GM19043 (cell line): ENCODE measurements around the gene FUCA1.
"Not testable (repeated sequence)": the region's sequence is repeated elsewhere in the genome, so short reads cannot be mapped to it uniquely, and the experiment has no call there.

Experiments
- ATAC-seq: cut with Tn5 transposase; IDR thresholded peaks from one replicate; pipeline ENCODE4 v1.9.1; 2021; ENCODE audit warnings: low read depth; ENCODE audit not compliant: unreplicated experiment

The FUCA1 gene

DNA sequence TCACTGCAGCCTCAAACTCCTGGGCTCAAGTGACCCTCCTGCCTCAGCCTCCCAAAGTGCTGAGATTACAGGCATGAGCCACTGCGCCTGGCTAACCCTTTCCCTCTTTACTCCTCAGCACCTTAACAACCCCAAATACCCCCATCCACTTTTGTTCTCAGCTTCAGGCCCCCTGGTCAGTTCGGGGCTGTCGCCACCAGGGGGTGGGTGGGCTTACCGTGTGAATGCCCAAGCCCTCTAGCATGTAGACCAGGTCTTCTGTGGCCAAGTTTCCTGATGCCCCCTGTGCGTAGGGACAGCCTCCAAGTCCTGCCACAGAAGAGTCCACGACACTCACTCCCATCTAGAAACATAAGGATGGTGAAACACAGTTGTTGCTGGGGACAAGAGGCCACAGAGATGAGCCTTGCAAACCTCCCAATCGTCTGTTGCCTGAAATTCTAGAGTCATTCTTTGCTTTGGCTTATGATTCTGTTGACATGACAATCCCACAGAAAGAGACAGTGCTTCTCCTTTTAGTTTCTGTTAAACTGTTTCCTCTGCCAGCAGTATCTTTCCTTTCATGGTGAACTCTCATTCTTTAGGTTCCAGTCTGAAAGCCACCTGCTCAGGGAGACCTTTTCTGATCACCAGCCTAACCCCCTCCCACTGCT is 63.8 kb downstream of the FUCA1 start:
- no peak for ATAC-seq

- no peak for ATAC-seq
Observed at GRCh38 chr1:23803674-23804073, 64.4 kb downstream of the FUCA1 start.

DNA sequence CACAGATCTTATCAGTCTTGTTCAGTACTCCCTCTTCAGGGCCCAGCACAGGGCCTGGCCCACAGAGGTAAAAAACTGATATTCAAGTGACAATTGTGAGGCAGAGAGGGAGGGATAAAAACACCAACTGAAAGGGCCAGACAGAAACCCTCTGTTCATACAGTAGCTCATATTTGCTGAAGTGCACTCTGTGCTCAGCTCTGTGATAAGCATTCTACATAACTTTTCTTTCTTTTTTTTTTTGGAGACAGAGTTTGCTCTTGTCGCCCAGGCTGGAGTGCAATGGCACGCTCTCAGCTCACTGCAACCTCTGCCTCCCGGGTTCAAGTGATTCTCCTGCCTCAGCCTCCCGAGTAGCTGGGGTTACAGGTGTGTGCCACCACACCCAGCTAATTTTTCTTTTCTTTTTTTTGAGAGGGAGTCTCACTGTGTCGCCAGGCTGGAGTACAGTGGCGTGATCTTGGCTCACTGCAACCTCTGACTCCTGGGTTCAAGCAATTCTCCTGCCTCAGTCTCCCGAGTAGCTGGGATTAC is 65.2 kb downstream of the FUCA1 start:
- not testable (repeated sequence) for ATAC-seq

DNA sequence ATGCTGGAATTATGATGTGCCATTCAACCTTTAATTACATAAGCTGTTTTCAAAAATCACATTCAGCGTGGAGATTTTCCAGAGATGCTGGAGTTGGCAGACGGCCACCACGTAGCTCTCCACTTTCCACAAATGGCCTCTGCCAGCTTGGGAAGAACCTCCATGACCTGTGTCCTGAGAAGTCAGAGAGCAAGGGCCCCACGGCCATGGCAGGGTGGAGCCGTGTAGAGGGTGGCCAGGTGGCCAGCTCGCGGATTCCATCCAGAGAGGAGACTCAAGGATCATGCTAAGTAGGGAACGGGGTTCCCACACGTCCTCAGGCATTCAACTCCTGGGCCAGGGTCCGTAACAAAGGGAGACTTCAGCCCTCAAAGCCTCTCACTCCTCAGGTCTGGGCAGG is 66.2 kb downstream of the FUCA1 start:
- no peak for ATAC-seq

- no peak for ATAC-seq
Observed at GRCh38 chr1:23801338-23801748, 66.7 kb downstream of the FUCA1 start.

DNA sequence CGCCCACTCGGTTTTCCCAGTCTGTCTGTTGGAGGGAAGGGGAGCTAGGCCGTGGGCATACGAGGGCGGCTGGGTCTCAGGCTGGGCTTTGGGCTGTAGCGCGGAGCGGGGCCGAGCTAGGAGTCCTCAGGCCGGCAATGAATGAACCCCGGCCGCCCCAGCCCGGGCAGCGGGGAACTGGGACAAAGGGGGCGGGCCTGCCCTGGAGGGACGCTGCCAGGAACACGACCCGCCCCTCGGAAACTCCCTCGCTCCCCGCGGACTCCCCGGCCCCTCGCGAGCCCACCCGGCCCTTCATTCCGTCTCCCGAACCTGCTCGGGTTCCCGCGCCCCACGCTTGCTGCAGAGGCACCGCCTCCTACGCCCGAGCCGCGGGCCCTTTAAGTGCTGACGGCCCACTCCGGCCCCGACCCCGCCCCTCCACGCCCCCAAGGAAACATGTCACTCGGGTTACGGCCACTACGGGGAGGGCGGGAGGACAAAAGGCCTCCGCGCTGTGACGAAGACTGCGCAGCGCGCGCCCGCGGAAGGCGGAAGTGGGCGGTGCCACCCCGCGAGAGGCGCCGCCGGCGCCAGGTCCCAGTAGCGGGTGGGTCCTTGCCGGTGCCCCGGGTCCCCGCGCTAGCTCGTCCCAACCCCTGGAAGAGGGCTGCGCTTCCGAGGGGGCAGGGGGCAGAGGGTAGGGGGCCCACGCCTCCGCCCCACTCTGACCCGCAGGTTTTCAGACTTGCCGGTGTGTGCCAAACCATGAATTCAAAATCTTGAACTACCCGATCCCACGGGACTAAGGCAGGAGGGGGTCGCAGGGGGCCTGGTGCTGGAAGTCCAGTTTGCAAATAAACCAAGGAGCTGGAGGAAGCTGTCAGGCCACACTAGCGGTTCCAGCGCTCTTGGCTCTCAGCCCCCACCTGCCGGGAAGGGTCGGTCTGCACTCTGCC is 67.4 kb downstream of the FUCA1 start, which contains the start of gene GALE:
Gene GALE, minus strand, starts transcription at position 355 of the 938 bp plus-strand sequence. CDS start 1,747 bp downstream, outside the sequence.
- peak; percentile 79 for ATAC-seq

DNA sequence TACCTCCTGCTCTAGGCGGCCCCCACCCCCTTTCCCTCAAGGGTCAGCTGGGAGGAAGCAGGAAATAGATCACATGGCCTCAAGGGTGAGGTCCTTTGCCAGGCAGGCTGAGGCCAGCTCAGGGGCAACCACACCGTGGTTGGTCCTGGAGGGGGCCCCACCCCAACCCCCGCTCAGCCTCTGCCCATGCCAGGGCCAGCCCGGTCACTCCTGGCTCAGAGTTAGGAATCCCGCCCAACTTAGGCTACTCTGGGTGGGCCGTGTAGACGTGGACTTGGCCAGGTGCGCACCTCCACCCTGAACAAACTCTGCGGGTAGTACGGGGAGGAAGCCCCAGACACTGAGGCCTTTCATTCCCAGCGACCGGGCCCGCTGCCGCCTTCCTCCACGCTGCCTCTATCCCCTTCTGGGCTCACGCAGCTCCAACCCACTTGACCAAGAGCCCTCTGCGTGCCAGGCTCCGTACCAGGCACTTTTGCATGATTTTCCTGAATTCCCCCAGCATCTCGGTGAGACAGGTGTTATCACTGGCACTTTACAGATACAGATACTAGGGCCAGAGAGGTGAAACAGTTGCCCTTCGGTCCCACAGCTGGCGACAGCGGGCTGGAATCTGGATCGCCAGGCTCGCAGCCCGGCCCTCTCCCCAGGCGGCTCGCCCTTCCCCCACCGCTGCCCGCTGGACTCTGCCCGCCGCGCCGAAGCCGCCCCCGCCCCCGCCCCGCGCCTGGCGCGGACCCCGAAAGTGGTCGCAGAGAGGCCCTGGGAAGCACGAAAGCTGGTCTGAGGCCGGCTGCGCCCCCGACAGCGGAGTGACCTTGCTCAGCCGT is 68.3 kb downstream of the FUCA1 start:
- no peak for ATAC-seq

DNA sequence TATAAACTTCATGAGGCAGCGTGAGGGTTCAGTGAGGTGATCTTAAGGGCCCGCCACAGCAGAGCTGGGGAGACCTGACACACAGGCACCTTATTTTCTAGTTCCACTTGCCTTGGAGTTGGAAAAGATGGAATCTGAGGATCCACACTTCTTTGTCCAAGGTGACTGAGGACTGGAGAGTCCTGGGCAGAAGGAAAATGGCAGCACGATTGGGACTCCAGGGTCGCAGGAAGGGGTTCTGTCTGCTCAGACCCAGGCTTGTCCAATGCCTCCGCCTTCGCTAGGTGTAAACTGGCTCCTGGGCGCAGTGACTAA is 68.9 kb downstream of the FUCA1 start:
- no peak for ATAC-seq

DNA sequence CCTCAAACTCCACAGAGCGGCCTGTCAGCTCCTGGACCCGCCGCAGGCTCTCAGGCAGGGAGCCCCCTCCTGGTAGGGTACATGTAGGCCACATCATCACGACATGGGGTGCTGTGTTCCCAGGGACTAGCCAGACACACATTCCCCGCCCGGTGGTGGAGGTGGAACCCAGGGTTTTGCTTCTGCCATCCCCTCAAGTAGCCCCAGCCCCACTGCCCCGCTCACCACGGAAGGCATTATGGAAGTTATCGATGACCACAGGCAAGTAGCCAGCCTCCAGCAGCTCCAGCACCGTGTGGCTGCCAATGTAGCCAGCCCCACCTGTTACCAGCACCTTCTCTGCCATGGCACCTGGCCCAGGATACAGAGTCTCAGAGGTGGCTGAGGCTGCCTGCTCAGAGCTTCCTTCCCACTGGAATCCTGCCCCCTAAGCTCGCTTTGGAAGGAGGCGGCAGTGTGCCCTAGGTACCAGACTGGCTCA is 69.4 kb downstream of the FUCA1 start:
- no peak for ATAC-seq

DNA sequence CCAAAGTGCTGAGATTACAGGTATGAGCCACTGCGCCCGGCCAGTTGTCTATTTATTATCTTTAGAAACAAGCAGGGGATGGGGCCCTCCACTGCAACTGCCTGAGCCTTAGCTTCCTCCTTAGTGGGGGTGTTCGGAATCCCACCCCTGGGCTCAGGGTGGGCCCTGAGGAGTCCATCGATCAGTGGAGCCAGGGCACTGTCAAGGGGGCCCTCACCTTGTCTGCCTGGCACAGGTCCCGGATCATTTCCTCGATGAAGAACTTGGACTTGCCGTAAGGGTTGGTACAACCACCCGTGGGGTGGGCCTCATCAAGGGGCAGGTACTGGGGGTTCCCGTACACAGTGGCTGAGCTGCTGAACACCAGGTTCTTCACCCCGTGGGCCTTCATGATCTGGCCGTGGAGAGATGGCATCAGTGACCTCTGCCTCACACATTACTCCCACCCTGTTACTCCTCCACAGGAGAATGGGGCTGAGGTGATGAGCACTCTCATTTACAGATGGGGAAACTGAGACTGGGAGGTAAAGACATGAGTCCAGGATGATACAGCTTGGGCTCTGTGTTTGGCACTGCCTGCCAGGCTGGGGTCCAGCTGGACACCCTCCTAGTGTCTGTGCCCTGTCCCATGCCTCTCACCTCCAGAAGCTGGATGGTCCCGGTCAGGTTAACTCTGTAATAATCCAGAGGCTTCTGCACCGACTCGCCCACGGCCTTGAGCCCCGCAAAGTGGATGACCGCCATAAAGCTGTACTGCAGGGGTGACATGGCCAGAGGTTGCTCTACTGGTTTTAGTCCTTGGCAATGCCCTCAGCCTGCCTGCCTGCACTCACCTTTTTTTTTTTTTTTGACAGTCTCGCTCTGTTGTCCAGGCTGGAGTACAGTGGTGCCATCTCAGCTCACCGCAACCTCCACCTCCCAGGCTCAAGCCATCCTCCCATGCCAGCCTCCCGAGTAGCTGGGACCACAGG is 70.3 kb downstream of the FUCA1 start:
- ATAC-seq: no peak

DNA sequence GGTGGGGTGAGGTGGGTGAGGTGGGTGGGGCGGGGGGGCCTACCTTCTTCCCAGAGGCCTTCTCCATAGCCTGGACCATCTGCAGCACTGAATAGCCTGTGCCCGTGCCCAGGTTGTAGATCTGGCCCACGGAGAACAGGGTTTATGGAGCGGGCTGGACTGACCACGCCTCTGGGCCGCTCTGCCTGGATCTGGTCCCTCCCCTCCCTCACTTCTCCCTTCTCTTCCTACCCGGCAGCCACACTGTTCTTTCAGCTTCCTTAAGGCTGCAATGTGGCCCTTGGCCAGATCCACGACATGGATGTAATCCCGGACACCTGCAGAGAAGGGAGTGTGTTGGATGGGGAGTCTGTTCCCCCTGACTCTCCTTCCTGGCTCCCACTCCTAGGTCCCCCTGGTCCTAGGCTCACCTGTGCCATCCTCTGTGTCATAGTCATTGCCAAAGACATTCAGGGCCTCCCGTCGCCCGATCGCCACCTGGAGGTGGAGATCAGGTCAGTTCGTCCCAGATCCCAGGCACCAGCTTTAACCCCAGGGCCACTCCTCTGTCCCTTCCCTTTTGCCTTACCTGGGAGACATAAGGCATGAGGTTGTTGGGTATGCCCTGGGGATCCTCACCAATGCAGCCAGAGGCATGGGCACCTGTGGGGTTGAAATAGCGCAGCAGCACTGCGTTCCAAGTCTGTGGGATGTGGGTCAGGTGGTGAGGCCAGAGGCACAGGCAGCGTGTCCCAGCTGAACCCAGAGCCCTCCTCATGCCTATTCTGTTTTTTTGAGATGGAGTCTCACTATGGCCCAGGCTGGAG is 71.4 kb downstream of the FUCA1 start:
- no peak for ATAC-seq

DNA sequence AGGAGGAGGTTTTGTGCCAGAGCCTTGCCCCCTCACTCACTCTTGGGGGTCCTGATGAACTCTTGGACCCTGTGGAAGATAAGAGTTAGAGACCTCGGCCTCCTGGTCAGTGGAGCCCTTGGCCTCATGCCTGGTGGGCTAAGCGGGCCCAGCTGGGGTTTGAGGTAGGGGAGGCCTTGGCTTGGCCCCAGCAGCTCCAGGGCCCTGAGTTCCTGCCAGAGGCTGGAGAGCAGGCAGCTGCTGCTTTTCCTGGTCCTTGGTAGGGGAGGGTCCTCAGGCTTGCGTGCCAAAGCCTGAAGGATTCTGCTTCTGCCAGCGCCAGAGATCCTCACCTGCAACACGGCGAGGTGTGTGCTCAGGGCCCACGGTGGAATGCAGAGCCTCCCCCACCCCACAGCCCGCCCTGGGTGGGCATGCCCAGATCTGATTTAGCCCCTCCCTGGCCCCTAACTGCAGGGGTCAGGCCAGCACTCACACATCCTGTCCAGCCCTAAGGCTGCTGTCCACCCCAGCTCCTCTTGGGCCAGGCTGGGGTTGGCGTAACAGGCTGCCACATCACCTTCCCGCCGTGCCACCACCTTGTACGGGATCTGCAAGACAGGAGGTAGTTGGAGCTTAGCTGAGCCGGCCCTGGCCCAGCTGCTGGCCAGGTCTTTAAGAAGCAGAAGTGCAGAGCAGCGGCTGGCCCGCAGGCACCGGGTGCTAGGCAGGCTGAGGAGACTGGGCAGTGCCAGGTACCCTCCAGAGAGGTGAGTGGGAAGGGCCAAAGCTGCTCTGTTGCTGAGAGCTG is 72.2 kb downstream of the FUCA1 start:
- no peak for ATAC-seq
